SH-SY5Y (cell line): ENCODE data around the gene MBOAT2.

Experiments used
- GATA2 ChIP-seq: IDR thresholded peaks from 2 replicates; pipeline ENCODE4 v1.6.1; 2011; ENCODE audit warnings: mild to moderate bottlenecking, low read depth, low read length
- GATA3 ChIP-seq: IDR thresholded peaks from 2 replicates; pipeline ENCODE4 v1.6.1; 2011; ENCODE audit warnings: low read depth, mild to moderate bottlenecking, low read length, moderate library complexity

- TF ChIP-seq GATA2, result no peak
- TF ChIP-seq GATA3, result no peak
Measured at GRCh38 chr2:8837795-8838140, 165.7 kb downstream of the MBOAT2 start.
